Smooth muscle cell (in vitro differentiated cells): ENCODE data around the gene PRRC2B. TPM values are rescaled to one million over a fixed set of nuclear protein-coding genes. Genes with fewer than 3 reads are reported as not detected.
A peak's percentile ranks its signal among the peaks of the same experiment; 100 is the strongest.
"Not testable (repeated sequence)": the region's sequence is repeated elsewhere in the genome, so short reads cannot be mapped to it uniquely, and the experiment has no call there.

ENCODE experiments used
- DNase-seq: peaks from one replicate; lab custom pipeline; 2025; ENCODE audit not compliant: unreplicated experiment; lab: John Stamatoyannopoulos, UW
- H2AFZ ChIP-seq: fragments of 200-600 bp; sonication (generic); 2 replicates; pipeline ENCODE4 v1.6.0; 2016; ENCODE audit warnings: antibody characterized with exemption, low read depth, mild to moderate bottlenecking
- H3F3A ChIP-seq: fragments of 200-600 bp; sonication (generic); 2 replicates; pipeline ENCODE4 v1.6.0; 2017; ENCODE audit warnings: antibody characterized with exemption, low read depth
- H3K27ac ChIP-seq: fragments of 200-600 bp; sonication (generic); 2 replicates; pipeline ENCODE4 v1.5.1; 2016; ENCODE audit warnings: low read depth, mild to moderate bottlenecking
- H3K27me3 ChIP-seq: fragments of 200-600 bp; sonication (generic); 2 replicates; pipeline ENCODE4 v1.6.1; 2016; ENCODE audit warnings: low read depth, mild to moderate bottlenecking
- H3K36me3 ChIP-seq: fragments of 200-600 bp; sonication (generic); 2 replicates; pipeline ENCODE4 v1.5.1; 2016; ENCODE audit warnings: low read depth
- H3K4me1 ChIP-seq: fragments of 200-600 bp; sonication (generic); 2 replicates; pipeline ENCODE4 v1.5.1; 2016; ENCODE audit warnings: low read depth
- H3K4me2 ChIP-seq: fragments of 200-600 bp; sonication (generic); 2 replicates; pipeline ENCODE4 v1.6.0; 2016; ENCODE audit warnings: mild to moderate bottlenecking
- H3K4me3 ChIP-seq: fragments of 200-600 bp; sonication (generic); 2 replicates; pipeline ENCODE4 v1.5.1; 2016; ENCODE audit warnings: mild to moderate bottlenecking
- H3K79me2 ChIP-seq: fragments of 200-600 bp; sonication (generic); 2 replicates; pipeline ENCODE4 v1.6.0; 2016; ENCODE audit warnings: low read depth, mild to moderate bottlenecking
- H3K9ac ChIP-seq: fragments of 200-600 bp; sonication (generic); 2 replicates; pipeline ENCODE4 v1.6.0; 2016; ENCODE audit warnings: low read depth
- H3K9me3 ChIP-seq: fragments of 200-600 bp; sonication (generic); replicated peaks from 2 replicates; pipeline ENCODE4 v1.5.1; 2016; ENCODE audit warnings: low read depth
- H4K20me1 ChIP-seq: fragments of 200-600 bp; sonication (generic); 2 replicates; pipeline ENCODE4 v1.6.0; 2016; ENCODE audit warnings: low read depth
- WGBS: methylation state at CpG from one replicate; pipeline ENCODE4 v1.1.7; 2016; ENCODE audit warnings: low lambda C conversion rate; 5-methylcytosine and 5-hydroxymethylcytosine counted together
- polyA plus RNA-seq: library from polyadenylated mRNA; unstranded; fragments of >200 nt; fragmentation: Nextera tagmentation; extraction: Ambion mirVana; gene quantifications from 2 replicates; pipeline ENCODE4 v1.2.1, GENCODE V29; 2016
- total RNA-seq: library from RNA; depleted of rRNA; stranded (reverse); fragments of >200 nt; gene quantifications from 2 replicates; pipeline ENCODE4 v1.2.3, GENCODE V29; 2014
- TF ChIP-seq, protein P1 (sequence below): fragments of 200-600 bp; sonication (generic); IDR thresholded peaks from 2 replicates; pipeline ENCODE4 v1.5.1; 2017; ENCODE audit warnings: borderline replicate concordance, mild to moderate bottlenecking, antibody characterized with exemption; ENCODE audit not compliant: insufficient read depth, poor library complexity, severe bottlenecking

PRRC2B gene
- total RNA-seq (73.5 and 97.2 TPM in 2 replicates), polyA plus RNA-seq (38.6 and 53.7 TPM in 2 replicates)

DNA sequence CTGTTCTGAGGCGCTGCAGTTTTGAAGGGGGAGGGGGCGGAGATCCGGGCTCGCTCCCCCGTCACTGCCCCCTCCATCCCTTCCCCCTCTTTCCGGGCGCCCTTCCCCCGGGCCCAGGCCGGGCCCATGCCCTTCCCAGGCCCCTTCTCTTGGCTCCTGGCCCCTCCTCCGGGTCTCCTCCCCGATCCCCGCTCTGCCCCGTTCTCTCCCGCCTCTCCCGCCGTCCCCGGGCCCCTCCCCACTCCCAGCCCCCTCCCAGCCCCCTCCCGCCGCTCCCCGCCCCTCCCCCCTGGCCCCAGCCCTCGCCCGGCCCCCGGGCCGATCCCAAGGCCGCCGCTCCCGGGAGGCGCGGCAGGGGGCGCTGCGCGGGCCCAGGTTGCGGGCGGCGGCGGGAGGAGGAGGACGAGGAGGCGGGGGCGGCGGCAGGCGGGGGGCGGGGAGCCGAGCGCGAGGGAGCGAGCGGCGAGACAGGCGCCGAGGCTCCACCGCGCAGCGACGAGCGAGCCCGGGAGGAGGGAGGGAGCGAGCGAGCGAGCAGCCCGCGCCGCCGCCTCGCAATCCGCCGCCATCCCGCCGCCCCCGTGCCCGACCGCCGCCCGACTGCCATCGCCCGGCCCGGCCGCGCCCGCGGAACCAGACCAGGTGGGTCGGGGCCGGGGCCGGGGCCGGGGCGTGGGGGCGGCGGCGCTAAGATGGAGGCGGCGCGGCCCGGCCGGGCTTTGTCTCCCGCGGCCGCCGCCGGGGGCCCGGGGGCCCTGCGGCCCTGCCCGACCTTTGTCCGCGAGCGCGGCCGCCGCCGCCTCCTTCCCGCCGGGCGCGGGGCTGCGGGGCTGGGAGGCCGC, at the start of gene PRRC2B:
Gene PRRC2B (plus strand): TSS at position 465 of the 842 bp plus-strand sequence. CDS start 36,059 bp downstream, outside the sequence.
- Histone ChIP-seq H3K27me3 (no peaks in the 10 kb centered on the region), H3K9me3 (no peaks in the 10 kb centered on the region), H3F3A (peaks cover 29% of the 10 kb centered on the region), H3K27ac (peak within 1 kb of the TSS; percentile 80), H3K4me3 (peak within 1 kb of the TSS; percentile 64), H3K9ac (peak within 1 kb of the TSS; percentile 89), H2AFZ (peak within 1 kb of the TSS; percentile 3), H4K20me1 (peaks cover 43% of the 10 kb centered on the region), H3K4me2 (peak within 1 kb of the TSS; percentile 90), H3K36me3 (no peaks in the 10 kb centered on the region), H3K4me1 (peaks cover 39% of the 10 kb centered on the region), H3K79me2 (peaks cover 44% of the 10 kb centered on the region)
- TF ChIP-seq, protein P1, sequence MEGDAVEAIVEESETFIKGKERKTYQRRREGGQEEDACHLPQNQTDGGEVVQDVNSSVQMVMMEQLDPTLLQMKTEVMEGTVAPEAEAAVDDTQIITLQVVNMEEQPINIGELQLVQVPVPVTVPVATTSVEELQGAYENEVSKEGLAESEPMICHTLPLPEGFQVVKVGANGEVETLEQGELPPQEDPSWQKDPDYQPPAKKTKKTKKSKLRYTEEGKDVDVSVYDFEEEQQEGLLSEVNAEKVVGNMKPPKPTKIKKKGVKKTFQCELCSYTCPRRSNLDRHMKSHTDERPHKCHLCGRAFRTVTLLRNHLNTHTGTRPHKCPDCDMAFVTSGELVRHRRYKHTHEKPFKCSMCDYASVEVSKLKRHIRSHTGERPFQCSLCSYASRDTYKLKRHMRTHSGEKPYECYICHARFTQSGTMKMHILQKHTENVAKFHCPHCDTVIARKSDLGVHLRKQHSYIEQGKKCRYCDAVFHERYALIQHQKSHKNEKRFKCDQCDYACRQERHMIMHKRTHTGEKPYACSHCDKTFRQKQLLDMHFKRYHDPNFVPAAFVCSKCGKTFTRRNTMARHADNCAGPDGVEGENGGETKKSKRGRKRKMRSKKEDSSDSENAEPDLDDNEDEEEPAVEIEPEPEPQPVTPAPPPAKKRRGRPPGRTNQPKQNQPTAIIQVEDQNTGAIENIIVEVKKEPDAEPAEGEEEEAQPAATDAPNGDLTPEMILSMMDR = peak; percentile 59
- DNase-seq = peak; percentile 74
- no CpG with 5 or more reads among the region's 114 CpGs for WGBS

DNA sequence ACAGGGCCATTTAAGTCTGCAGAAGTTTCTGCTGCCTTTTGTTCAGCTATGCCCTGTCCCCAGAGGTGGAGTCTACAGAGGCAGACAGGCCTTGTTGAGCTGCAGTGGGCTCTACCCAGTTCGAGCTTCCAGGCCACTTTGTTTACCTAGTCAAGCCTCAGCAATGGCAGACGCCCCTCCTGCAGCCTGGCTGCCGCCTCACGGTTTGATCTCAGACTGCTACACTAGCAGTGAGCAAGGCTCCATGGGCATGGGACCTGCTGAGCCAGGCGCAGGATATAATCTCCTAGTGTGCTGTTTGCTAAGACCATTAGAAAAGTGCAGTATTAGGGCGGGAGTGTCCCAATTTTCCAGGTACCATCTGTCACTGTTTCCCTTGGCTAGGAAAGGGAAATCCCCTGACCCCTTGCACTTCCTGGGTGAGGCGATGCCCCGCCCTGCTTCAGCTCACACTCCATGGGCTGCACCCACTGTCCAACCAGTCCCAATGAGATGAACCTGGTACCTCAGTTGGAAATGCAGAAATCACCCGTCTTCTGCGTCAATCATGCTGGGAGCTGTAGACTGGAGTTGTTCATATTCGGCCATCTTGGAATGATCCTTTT, 48.9 kb upstream of the PRRC2B start:
- not testable (repeated sequence) for H3K36me3 ChIP-seq, H3K9ac ChIP-seq, DNase-seq, H3K79me2 ChIP-seq, H3K4me2 ChIP-seq, H3K27me3 ChIP-seq, H2AFZ ChIP-seq, H4K20me1 ChIP-seq, H3K4me3 ChIP-seq, H3F3A ChIP-seq, H3K9me3 ChIP-seq, H3K27ac ChIP-seq, H3K4me1 ChIP-seq
- WGBS = 75% methylated on average over 11 of the region's 11 CpGs

DNA sequence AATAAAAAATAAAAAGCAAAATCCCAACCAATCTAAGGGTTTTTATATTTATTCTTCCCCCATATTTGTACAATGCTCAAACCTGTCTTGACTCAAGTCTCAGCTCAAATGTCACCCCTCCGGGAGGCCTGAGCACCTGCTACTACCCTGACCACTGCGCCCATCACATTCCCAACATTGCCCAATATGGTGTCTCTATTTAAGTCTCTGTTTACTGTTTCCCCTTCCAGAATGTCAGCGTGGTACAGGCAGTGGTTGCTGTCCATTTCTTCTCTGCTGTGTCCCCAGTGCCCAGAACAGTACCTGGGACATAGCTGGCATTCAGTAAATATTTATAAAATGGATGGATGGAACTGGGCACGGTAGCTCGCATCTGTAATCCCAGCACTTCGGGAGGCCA, 47.3 kb upstream of the PRRC2B start:
- Histone ChIP-seq H3K27ac (no peak overlapping the region), H3K36me3 (no peaks in the 10 kb centered on the region), H3K79me2 (no peaks in the 10 kb centered on the region), H3K9ac (no peak overlapping the region), H3K4me3 (no peak overlapping the region), H3K4me2 (no peak overlapping the region), H3F3A (no peaks in the 10 kb centered on the region), H3K27me3 (no peaks in the 10 kb centered on the region), H4K20me1 (peaks cover 4% of the 10 kb centered on the region), H2AFZ (no peak overlapping the region), H3K4me1 (peaks cover 3% of the 10 kb centered on the region), H3K9me3 (no peaks in the 10 kb centered on the region)
- 96% methylated on average over 6 of the region's 6 CpGs for WGBS
- no peak for DNase-seq
- TF ChIP-seq, protein P1 = no peak

DNA sequence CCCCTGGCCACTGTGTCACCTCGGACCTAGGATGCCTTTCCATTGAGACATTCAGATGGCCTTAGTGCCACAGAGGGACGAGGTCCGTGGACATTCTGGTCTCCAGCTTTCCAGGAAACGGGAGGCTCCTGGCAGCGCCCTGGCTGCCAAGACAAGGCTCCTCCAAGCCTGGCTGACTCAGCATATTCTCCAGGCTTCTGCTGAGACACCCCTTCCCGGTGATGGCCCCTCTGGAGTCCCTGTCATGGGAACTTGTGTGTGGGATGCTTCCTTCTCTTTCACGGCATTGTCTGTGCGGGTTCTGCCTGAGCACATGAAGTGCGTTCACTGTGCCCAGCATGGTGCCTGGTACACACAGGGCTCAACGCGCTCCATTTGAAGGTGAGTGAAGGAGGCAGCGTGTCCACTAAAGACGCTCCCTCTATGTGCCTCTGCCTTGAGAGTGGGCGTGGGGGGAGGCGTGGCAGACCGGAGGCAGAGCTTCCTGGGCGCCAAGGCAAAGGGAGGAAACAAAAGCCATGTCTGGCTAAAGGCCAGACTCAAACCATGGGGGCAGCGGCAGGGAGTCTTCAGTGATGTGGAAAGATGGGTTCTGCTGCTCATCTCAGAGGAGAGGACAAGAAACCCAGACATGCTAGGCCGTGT, 46.4 kb upstream of the PRRC2B start:
- no peaks in the 10 kb centered on the region for H3K79me2 ChIP-seq
- TF ChIP-seq, protein P1 = no peak
- H3K9me3 ChIP-seq = no peaks in the 10 kb centered on the region
- no peak overlapping the region for H2AFZ ChIP-seq
- H3K36me3 ChIP-seq = no peaks in the 10 kb centered on the region
- 93% methylated on average over 19 of the region's 19 CpGs for WGBS
- H3F3A ChIP-seq = no peaks in the 10 kb centered on the region
- no peak overlapping the region for H3K27ac ChIP-seq
- no peak overlapping the region for H3K9ac ChIP-seq
- H3K4me2 ChIP-seq = no peak overlapping the region
- H4K20me1 ChIP-seq = peaks cover 4% of the 10 kb centered on the region
- no peaks in the 10 kb centered on the region for H3K27me3 ChIP-seq
- no peak overlapping the region for H3K4me3 ChIP-seq
- peaks cover 3% of the 10 kb centered on the region for H3K4me1 ChIP-seq
- no peak for DNase-seq
